OCI-LY1 (cell line): Measurements from ENCODE around the gene SPATA18.

Experiments
- H2AFZ ChIP-seq: fragments of 200-600 bp; sonication (generic), shearing (Covaris generic); 2 replicates; pipeline ENCODE4 v1.6.0; 2014; ENCODE audit warnings: antibody characterized with exemption, mild to moderate bottlenecking, low read length
- H3F3A ChIP-seq: fragments of 200-600 bp; sonication (generic), shearing (Covaris generic); 2 replicates; pipeline ENCODE4 v1.6.0; 2014; ENCODE audit warnings: mild to moderate bottlenecking, antibody characterized with exemption, low read length, moderate library complexity; ENCODE audit not compliant: insufficient read depth
- H3K27ac ChIP-seq: fragments of 200-600 bp; sonication (generic); 2 replicates; pipeline ENCODE4 v1.5.1; 2014; ENCODE audit warnings: low read length, mixed run types, mild to moderate bottlenecking, low read depth; ENCODE audit not compliant: poor library complexity, severe bottlenecking
- H3K27me3 ChIP-seq: fragments of 200-600 bp; sonication (generic); 2 replicates; pipeline ENCODE4 v1.6.0; 2014; ENCODE audit warnings: antibody characterized with exemption, mild to moderate bottlenecking, low read length, moderate library complexity; ENCODE audit not compliant: insufficient read depth
- H3K36me3 ChIP-seq: fragments of 200-600 bp; sonication (generic); 2 replicates; pipeline ENCODE4 v1.6.1; 2014; ENCODE audit warnings: mild to moderate bottlenecking, antibody characterized with exemption, low read length, moderate library complexity, mixed read lengths; ENCODE audit not compliant: insufficient read depth
- H3K4me1 ChIP-seq: fragments of 200-600 bp; sonication (generic); 2 replicates; pipeline ENCODE4 v1.5.1; 2014; ENCODE audit warnings: mild to moderate bottlenecking, low read length, moderate library complexity; ENCODE audit not compliant: insufficient read depth, severe bottlenecking
- H3K4me2 ChIP-seq: fragments of 200-600 bp; sonication (generic), shearing (Covaris generic); 2 replicates; pipeline ENCODE4 v1.6.1; 2014; ENCODE audit warnings: low read length
- H3K4me3 ChIP-seq: fragments of 200-600 bp; sonication (generic); 2 replicates; pipeline ENCODE4 v1.5.1; 2014; ENCODE audit warnings: low read length, low read depth, mild to moderate bottlenecking, mixed read lengths; ENCODE audit not compliant: poor library complexity, severe bottlenecking
- H3K79me2 ChIP-seq: fragments of 200-600 bp; shearing (Covaris generic); 2 replicates; pipeline ENCODE4 v1.6.1; 2016; ENCODE audit warnings: mixed run types, low read length, mixed read lengths; ENCODE audit not compliant: insufficient read depth
- H3K9ac ChIP-seq: fragments of 200-600 bp; sonication (generic), shearing (Covaris generic); 2 replicates; pipeline ENCODE4 v1.6.1; 2014; ENCODE audit warnings: mild to moderate bottlenecking, low read length, mixed read lengths
- H3K9me2 ChIP-seq: fragments of 200-600 bp; sonication (generic), shearing (Covaris generic); 2 replicates; pipeline ENCODE4 v1.6.1; 2014; ENCODE audit warnings: low read depth, mild to moderate bottlenecking, low read length, mixed read lengths
- H3K9me3 ChIP-seq: fragments of 200-600 bp; shearing (Covaris generic); 2 replicates; pipeline ENCODE4 v1.6.1; 2014; ENCODE audit warnings: low read length, mixed read lengths
- H4K20me1 ChIP-seq: fragments of 200-600 bp; sonication (generic), shearing (Covaris generic); 2 replicates; pipeline ENCODE4 v1.6.0; 2016; ENCODE audit warnings: mild to moderate bottlenecking, low read length; ENCODE audit not compliant: insufficient read depth
- EZH2 ChIP-seq: fragments of 200-600 bp; sonication (generic), shearing (Covaris generic); IDR thresholded peaks from 2 replicates; pipeline ENCODE4 v1.8.0; 2017; ENCODE audit warnings: borderline replicate concordance, mixed run types, mild to moderate bottlenecking, antibody characterized with exemption, low read length, moderate library complexity, mixed read lengths
- TF ChIP-seq, protein P1 (sequence below): fragments of 200-600 bp; sonication (generic), shearing (Covaris generic); IDR thresholded peaks from 2 replicates; pipeline ENCODE4 v1.5.1; 2017; ENCODE audit warnings: mild to moderate bottlenecking, antibody characterized with exemption, low read length, moderate library complexity, mixed read lengths

SPATA18 gene

DNA sequence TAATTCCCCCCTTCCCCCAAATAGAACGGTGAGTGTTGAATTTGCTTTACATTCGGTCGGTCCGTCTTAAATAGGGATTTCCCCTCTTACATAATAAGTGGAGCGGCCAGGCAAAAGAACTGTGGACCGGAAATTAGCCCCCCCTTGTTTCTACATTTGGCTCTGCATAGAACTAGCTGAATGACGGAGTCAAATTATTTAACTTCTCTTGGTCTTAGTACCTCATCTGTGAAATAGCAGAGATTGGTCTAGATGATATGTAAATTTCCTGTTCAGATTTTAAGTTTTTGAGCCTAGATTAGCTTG lies 1.3 kb downstream of the SPATA18 start:
- Histone ChIP-seq H3K4me3 (no peak overlapping the region), H3K9me2 (no peaks in the 10 kb centered on the region), H3K27me3 (0 out of 2 replicates have a peak, but pooled peaks cover 6% of the 10 kb centered on the region), H3K9me3 (no peaks in the 10 kb centered on the region), H4K20me1 (no peaks in the 10 kb centered on the region), H3K36me3 (no peaks in the 10 kb centered on the region), H3K27ac (no peak overlapping the region), H3F3A (no peaks in the 10 kb centered on the region), H3K4me1 (peaks cover 7% of the 10 kb centered on the region), H3K9ac (no peak overlapping the region), H2AFZ (no peak overlapping the region), H3K4me2 (no peak overlapping the region), H3K79me2 (no peaks in the 10 kb centered on the region)
- TF ChIP-seq EZH2: no peak
- TF ChIP-seq, protein P1, sequence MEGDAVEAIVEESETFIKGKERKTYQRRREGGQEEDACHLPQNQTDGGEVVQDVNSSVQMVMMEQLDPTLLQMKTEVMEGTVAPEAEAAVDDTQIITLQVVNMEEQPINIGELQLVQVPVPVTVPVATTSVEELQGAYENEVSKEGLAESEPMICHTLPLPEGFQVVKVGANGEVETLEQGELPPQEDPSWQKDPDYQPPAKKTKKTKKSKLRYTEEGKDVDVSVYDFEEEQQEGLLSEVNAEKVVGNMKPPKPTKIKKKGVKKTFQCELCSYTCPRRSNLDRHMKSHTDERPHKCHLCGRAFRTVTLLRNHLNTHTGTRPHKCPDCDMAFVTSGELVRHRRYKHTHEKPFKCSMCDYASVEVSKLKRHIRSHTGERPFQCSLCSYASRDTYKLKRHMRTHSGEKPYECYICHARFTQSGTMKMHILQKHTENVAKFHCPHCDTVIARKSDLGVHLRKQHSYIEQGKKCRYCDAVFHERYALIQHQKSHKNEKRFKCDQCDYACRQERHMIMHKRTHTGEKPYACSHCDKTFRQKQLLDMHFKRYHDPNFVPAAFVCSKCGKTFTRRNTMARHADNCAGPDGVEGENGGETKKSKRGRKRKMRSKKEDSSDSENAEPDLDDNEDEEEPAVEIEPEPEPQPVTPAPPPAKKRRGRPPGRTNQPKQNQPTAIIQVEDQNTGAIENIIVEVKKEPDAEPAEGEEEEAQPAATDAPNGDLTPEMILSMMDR: no peak

DNA sequence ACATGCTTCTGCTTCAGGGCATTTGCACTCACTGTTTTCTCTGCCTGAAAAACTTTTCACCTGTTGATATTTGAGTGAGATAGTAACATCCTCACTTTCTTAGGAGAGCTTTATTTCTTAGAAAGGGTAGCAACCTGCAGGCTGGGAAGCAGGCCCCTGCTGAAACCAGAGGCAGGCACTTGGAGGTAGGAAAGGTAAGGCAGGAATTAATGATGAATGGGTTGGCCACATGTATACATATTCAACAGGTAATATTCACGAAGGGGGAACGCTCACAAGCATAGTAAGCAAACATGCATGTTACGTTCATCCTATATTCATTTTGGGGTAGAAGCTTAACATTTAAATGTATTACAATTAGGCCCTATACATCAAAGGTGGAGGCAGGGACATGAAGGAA lies 3.1 kb downstream of the SPATA18 start:
- peaks cover 7% of the 10 kb centered on the region for H3K4me1 ChIP-seq
- no peak overlapping the region for H3K4me2 ChIP-seq
- no peak overlapping the region for H3K27ac ChIP-seq
- H3F3A ChIP-seq: no peaks in the 10 kb centered on the region
- no peaks in the 10 kb centered on the region for H4K20me1 ChIP-seq
- no peak overlapping the region for H3K4me3 ChIP-seq
- no peaks in the 10 kb centered on the region for H3K79me2 ChIP-seq
- no peak overlapping the region for H3K9ac ChIP-seq
- H3K9me2 ChIP-seq: no peaks in the 10 kb centered on the region
- H3K27me3 ChIP-seq: 0 out of 2 replicates have a peak, but pooled peaks cover 6% of the 10 kb centered on the region
- H3K36me3 ChIP-seq: no peaks in the 10 kb centered on the region
- H3K9me3 ChIP-seq: no peaks in the 10 kb centered on the region
- TF ChIP-seq, protein P1: no peak
- no peak for TF ChIP-seq EZH2
- H2AFZ ChIP-seq: no peak overlapping the region

DNA sequence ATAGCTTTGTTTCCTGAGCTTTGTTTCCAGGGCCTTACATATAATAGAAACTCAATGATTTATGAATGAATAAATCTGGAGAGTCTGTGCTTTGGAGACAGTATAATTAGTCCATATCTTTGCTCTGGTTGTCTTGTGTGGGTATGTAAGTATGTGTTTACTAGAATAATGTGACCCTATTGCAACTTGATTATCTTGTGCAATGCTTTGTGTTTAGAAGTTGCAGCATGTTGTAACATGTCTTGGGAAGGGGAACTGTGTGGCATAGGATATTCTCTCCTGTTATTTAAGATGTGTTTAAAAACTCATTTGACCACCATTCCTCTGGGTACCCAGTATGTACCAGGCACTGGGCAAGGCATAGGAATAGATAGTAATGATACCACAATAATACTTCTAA lies 6.1 kb downstream of the SPATA18 start:
- Histone ChIP-seq H3K4me1 (peaks cover 7% of the 10 kb centered on the region), H3K9me2 (no peaks in the 10 kb centered on the region), H3K9ac (no peak overlapping the region), H3K9me3 (no peaks in the 10 kb centered on the region), H4K20me1 (no peaks in the 10 kb centered on the region), H3K4me2 (no peak overlapping the region), H3K27me3 (no peaks in the 10 kb centered on the region), H3K4me3 (no peak overlapping the region), H3K36me3 (no peaks in the 10 kb centered on the region), H3K79me2 (no peaks in the 10 kb centered on the region), H3F3A (no peaks in the 10 kb centered on the region), H2AFZ (no peak overlapping the region), H3K27ac (no peak overlapping the region)
- TF ChIP-seq, protein P1: no peak
- TF ChIP-seq EZH2: no peak
